ENCODE measurements around the gene DNAJB1. TPM values are rescaled to one million over a fixed set of nuclear protein-coding genes. Genes with fewer than 3 reads are reported as not detected.

The DNAJB1 gene
- total RNA-seq, 1 donor from 2014 or later: 111 TPM

- DNase-seq (ENCODE audit: low spot score): no peak
Measured at GRCh38 chr19:14473978-14474578, 44.1 kb downstream of the DNAJB1 start.

GRCh38 chr19:14473073-14473977, 44.9 kb downstream of the DNAJB1 start:
- no peak for DNase-seq (ENCODE audit: low spot score)

GRCh38 chr19:14472202-14472938, 45.8 kb downstream of the DNAJB1 start:
- DNase-seq (ENCODE audit: low spot score): no peak

GRCh38 chr19:14471436-14472187, 46.6 kb downstream of the DNAJB1 start:
- no peak for DNase-seq (ENCODE audit: low spot score)

GRCh38 chr19:14470031-14470876, 47.9 kb downstream of the DNAJB1 start:
- DNase-seq (ENCODE audit: low spot score): no peak

GRCh38 chr19:14467816-14468215, 50.4 kb downstream of the DNAJB1 start:
- DNase-seq (ENCODE audit: low spot score): no peak

GRCh38 chr19:14467391-14467790, 50.8 kb downstream of the DNAJB1 start:
- no peak for DNase-seq (ENCODE audit: low spot score)

Small RNA genes lying within 50 kb of the gene (microRNA-seq; reads per million reads assigned to microRNA genes)
- not detected for gene MIR639 (ENCODE audit: borderline number of aligned reads)

Other genes starting within 250 kb of the DNAJB1 start
- 127 TPM for gene ADGRE5, start 137.0 kb downstream of the DNAJB1 start, total RNA-seq
- 53.0 TPM for gene DDX39A, start 99.1 kb downstream of the DNAJB1 start, total RNA-seq
- 142 TPM for gene PKN1, start 85.1 kb downstream of the DNAJB1 start, total RNA-seq
- 0.55 TPM for gene PTGER1, start 43.0 kb downstream of the DNAJB1 start, total RNA-seq
- gene GIPC1, start 22.3 kb downstream of the DNAJB1 start, total RNA-seq: 75.7 TPM
- gene TECR, start 11.2 kb upstream of the DNAJB1 start, total RNA-seq: 119 TPM
- 181 TPM for gene NDUFB7, start 53.7 kb upstream of the DNAJB1 start, total RNA-seq
- not detected for gene CLEC17A, start 64.7 kb upstream of the DNAJB1 start, total RNA-seq
- 0.19 TPM for gene ADGRE3, start 156.4 kb upstream of the DNAJB1 start, total RNA-seq
- 23.2 TPM for gene ZNF333, start 171.7 kb upstream of the DNAJB1 start, total RNA-seq